K562 (cell line): Measurements from ENCODE around the gene GJB4. TPM values are rescaled to one million over a fixed set of nuclear protein-coding genes. Genes with fewer than 3 reads are reported as not detected.
A peak's percentile ranks its signal among the peaks of the same experiment; 100 is the strongest.

Experiments
- ATF4 ChIP-seq: fragments of 450-650 bp; formaldehyde crosslinking; IDR thresholded peaks from 2 replicates; pipeline ENCODE4 v1.4.0; 2022; ENCODE audit warnings: mild to moderate bottlenecking, moderate library complexity
- DIDO1 ChIP-seq: fragments of 450-650 bp; IDR thresholded peaks from 2 replicates; pipeline ENCODE4 v1.6.1; 2016; ENCODE audit warnings: low read depth, missing biosample characterization, missing genetic modification characterization
- E2F3 ChIP-seq: fragments of 250-450 bp; sonication (Bioruptor Pico); IDR thresholded peaks from 2 replicates; pipeline ENCODE4 v1.4.0; 2020; ENCODE audit warnings: mild to moderate bottlenecking
- GABPA ChIP-seq: fragments of 200-800 bp; sonication (Bioruptor generic); conservative IDR thresholded peaks from 2 replicates; pipeline ENCODE4 v1.6.1; 2016; ENCODE audit warnings: low read depth, missing genetic modification characterization, missing compliant biosample characterization
- L3MBTL2 ChIP-seq: fragments of 450-650 bp; IDR thresholded peaks from 2 replicates; pipeline ENCODE4 v1.6.1; 2016; ENCODE audit warnings: mild to moderate bottlenecking, moderate library complexity
- PHF8 ChIP-seq: fragments of 200-600 bp; sonication (generic); IDR thresholded peaks from 2 replicates; pipeline ENCODE4 v1.6.1; 2012; ENCODE audit warnings: mixed run types, mild to moderate bottlenecking, inconsistent platforms, low read length, moderate library complexity, borderline replicate concordance
- PML ChIP-seq: IDR thresholded peaks from 2 replicates; pipeline ENCODE4 v1.6.1; 2012; ENCODE audit warnings: low read length, inconsistent platforms
- TCFL5 ChIP-seq: fragments of 250-450 bp; sonication (Bioruptor Pico); conservative IDR thresholded peaks from 2 replicates; pipeline ENCODE4 v1.6.1; 2021; ENCODE audit warnings: mild to moderate bottlenecking, moderate library complexity, matching md5 sums
- ZBED1 ChIP-seq: IDR thresholded peaks from 2 replicates; pipeline ENCODE4 v1.6.1; 2014
- polyA plus RNA-seq, 8 experiments: library from polyadenylated mRNA; depleted of rRNA in 4 of 8; stranded (reverse) in 5 of 8; unstranded in 3 of 8; fragments of >200 nt; fragmentation: Nextera tagmentation in 2 of 8; fragmentation: Illumina TruSeq in 1 of 8; extraction: Ambion mirVana in 2 of 8; extraction: Trizol in 1 of 8; gene quantifications; 2 replicates each; pipeline versions ENCODE4 v1.2.1 to v1.2.3, GENCODE V29; 2011 to 2014; ENCODE audit warnings: inconsistent platforms in 1 of 8, missing spikeins in 1 of 8
- total RNA-seq, 7 experiments: library from RNA; depleted of rRNA in 6 of 7; stranded (reverse); fragments of >200 nt in 6 of 7; fragmentation: Illumina TruSeq in 2 of 7; extraction: Trizol in 2 of 7; gene quantifications; 2 replicates each; pipeline versions ENCODE4 v1.2.1 to v1.2.3, GENCODE V29; 2011 to 2021; ENCODE audit warnings: low replicate concordance in 1 of 7
- TF ChIP-seq, protein P1 (sequence below), 2 experiments: fragments of 450-650 bp; formaldehyde crosslinking in 1 of 2; IDR thresholded peaks; 2 replicates each; pipeline versions ENCODE4 v1.4.0 to v1.6.1; 2014 to 2020; ENCODE audit warnings: mild to moderate bottlenecking in 2 of 2, borderline replicate concordance in 1 of 2, low read depth in 1 of 2
- TF ChIP-seq, protein P2 (sequence below): sonication (generic); formaldehyde crosslinking; IDR thresholded peaks from 2 replicates; pipeline ENCODE4 v1.9.0; 2022; ENCODE audit warnings: mild to moderate bottlenecking, missing genetic modification reagents

Gene GJB4
- total and polyA plus RNA-seq, 9 of the 15 experiments (the other 6 are each of a cell fraction or from before 2014, with no cell fraction given), result 0.03 TPM; not detected in 8

GRCh38 chr1:34761176-34761761, 1.7 kb downstream of the GJB4 start (continued):
- TF ChIP-seq DIDO1 (no peak), PHF8 (no peak), E2F3 (CRISPR knock-in tag) (no peak), PML (no peak), ATF4 (no peak), L3MBTL2 (peak; percentile 69), ZBED1 (no peak), GABPA (tag) (no peak), TCFL5 (CRISPR knock-in tag) (no peak)
- TF ChIP-seq, protein P1, sequence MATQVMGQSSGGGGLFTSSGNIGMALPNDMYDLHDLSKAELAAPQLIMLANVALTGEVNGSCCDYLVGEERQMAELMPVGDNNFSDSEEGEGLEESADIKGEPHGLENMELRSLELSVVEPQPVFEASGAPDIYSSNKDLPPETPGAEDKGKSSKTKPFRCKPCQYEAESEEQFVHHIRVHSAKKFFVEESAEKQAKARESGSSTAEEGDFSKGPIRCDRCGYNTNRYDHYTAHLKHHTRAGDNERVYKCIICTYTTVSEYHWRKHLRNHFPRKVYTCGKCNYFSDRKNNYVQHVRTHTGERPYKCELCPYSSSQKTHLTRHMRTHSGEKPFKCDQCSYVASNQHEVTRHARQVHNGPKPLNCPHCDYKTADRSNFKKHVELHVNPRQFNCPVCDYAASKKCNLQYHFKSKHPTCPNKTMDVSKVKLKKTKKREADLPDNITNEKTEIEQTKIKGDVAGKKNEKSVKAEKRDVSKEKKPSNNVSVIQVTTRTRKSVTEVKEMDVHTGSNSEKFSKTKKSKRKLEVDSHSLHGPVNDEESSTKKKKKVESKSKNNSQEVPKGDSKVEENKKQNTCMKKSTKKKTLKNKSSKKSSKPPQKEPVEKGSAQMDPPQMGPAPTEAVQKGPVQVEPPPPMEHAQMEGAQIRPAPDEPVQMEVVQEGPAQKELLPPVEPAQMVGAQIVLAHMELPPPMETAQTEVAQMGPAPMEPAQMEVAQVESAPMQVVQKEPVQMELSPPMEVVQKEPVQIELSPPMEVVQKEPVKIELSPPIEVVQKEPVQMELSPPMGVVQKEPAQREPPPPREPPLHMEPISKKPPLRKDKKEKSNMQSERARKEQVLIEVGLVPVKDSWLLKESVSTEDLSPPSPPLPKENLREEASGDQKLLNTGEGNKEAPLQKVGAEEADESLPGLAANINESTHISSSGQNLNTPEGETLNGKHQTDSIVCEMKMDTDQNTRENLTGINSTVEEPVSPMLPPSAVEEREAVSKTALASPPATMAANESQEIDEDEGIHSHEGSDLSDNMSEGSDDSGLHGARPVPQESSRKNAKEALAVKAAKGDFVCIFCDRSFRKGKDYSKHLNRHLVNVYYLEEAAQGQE (IDR thresholded peaks at IDR 0.05; ENCODE audit: borderline replicate concordance), result no peak
- TF ChIP-seq, protein P1 (CRISPR knock-in tag; IDR thresholded peaks at IDR 0.05; ENCODE audit: low read depth), result no peak
- TF ChIP-seq, protein P2, sequence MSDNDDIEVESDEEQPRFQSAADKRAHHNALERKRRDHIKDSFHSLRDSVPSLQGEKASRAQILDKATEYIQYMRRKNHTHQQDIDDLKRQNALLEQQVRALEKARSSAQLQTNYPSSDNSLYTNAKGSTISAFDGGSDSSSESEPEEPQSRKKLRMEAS (CRISPR knock-in tag), result peak; percentile 93
